ENCODE measurements around the gene ALK.

ALK gene

GRCh38 chr2:29284671-29285070 lies 636.7 kb downstream of the ALK start:
- no peaks in the 10 kb centered on the region for H3K36me3 ChIP-seq (ENCODE audit: control insufficient read depth, insufficient read depth, low read length)
- H3K27ac ChIP-seq (ENCODE audit: insufficient read depth, low read depth, low read length, poor library complexity, severe bottlenecking): no peak overlapping the region
- no peak overlapping the region for H3K4me3 ChIP-seq (ENCODE audit: insufficient read depth, low read depth, low read length)
- WGBS, 2 experiments: 94 to 96% methylated on average over 10 of the region's 10 CpGs
- no peaks in the 10 kb centered on the region for H3K9me3 ChIP-seq (ENCODE audit: control insufficient read depth, low read length)
- H3K27me3 ChIP-seq (ENCODE audit: control insufficient read depth, insufficient read depth, low read length, poor library complexity, severe bottlenecking): no peaks in the 10 kb centered on the region
- peaks cover 11% of the 10 kb centered on the region for H3K4me1 ChIP-seq (ENCODE audit: control insufficient read depth, insufficient read depth, low read length)

- no peak overlapping the region for H3K4me3 ChIP-seq (ENCODE audit: insufficient read depth, low read depth, low read length)
- H3K4me1 ChIP-seq (ENCODE audit: control insufficient read depth, insufficient read depth, low read length): peaks cover 11% of the 10 kb centered on the region
- no peak overlapping the region for H3K27ac ChIP-seq (ENCODE audit: insufficient read depth, low read depth, low read length, poor library complexity, severe bottlenecking)
- 88 to 96% methylated on average over 3 of the region's 3 CpGs for WGBS, 2 experiments
- no peaks in the 10 kb centered on the region for H3K27me3 ChIP-seq (ENCODE audit: control insufficient read depth, insufficient read depth, low read length, poor library complexity, severe bottlenecking)
- H3K36me3 ChIP-seq (ENCODE audit: control insufficient read depth, insufficient read depth, low read length): no peaks in the 10 kb centered on the region
- H3K9me3 ChIP-seq (ENCODE audit: control insufficient read depth, low read length): no peaks in the 10 kb centered on the region
Measured at GRCh38 chr2:29281916-29282247, 639.5 kb downstream of the ALK start.

GRCh38 chr2:29281086-29281915 lies 640.1 kb downstream of the ALK start:
- no peaks in the 10 kb centered on the region for H3K36me3 ChIP-seq (ENCODE audit: control insufficient read depth, insufficient read depth, low read length)
- peaks cover 11% of the 10 kb centered on the region for H3K4me1 ChIP-seq (ENCODE audit: control insufficient read depth, insufficient read depth, low read length)
- no peak overlapping the region for H3K27ac ChIP-seq (ENCODE audit: insufficient read depth, low read depth, low read length, poor library complexity, severe bottlenecking)
- H3K27me3 ChIP-seq (ENCODE audit: control insufficient read depth, insufficient read depth, low read length, poor library complexity, severe bottlenecking): no peaks in the 10 kb centered on the region
- H3K9me3 ChIP-seq (ENCODE audit: control insufficient read depth, low read length): no peaks in the 10 kb centered on the region
- H3K4me3 ChIP-seq (ENCODE audit: insufficient read depth, low read depth, low read length): no peak overlapping the region
- 55 to 56% methylated on average over 15 of the region's 15 CpGs for WGBS, 2 experiments

- H3K4me1 ChIP-seq (ENCODE audit: control insufficient read depth, insufficient read depth, low read length): peaks cover 11% of the 10 kb centered on the region
- WGBS, 2 experiments: 90 to 92% methylated on average over 9 of the region's 9 CpGs
- H3K27ac ChIP-seq (ENCODE audit: insufficient read depth, low read depth, low read length, poor library complexity, severe bottlenecking): no peak overlapping the region
- no peak overlapping the region for H3K4me3 ChIP-seq (ENCODE audit: insufficient read depth, low read depth, low read length)
- no peaks in the 10 kb centered on the region for H3K27me3 ChIP-seq (ENCODE audit: control insufficient read depth, insufficient read depth, low read length, poor library complexity, severe bottlenecking)
- H3K9me3 ChIP-seq (ENCODE audit: control insufficient read depth, low read length): no peaks in the 10 kb centered on the region
- H3K36me3 ChIP-seq (ENCODE audit: control insufficient read depth, insufficient read depth, low read length): no peaks in the 10 kb centered on the region
Measured at GRCh38 chr2:29278966-29279365, 642.4 kb downstream of the ALK start.

GRCh38 chr2:29276151-29276550 lies 645.2 kb downstream of the ALK start:
- H3K27me3 ChIP-seq (ENCODE audit: control insufficient read depth, insufficient read depth, low read length, poor library complexity, severe bottlenecking): no peaks in the 10 kb centered on the region
- H3K4me1 ChIP-seq (ENCODE audit: control insufficient read depth, insufficient read depth, low read length): peaks cover 3% of the 10 kb centered on the region
- no peak overlapping the region for H3K4me3 ChIP-seq (ENCODE audit: insufficient read depth, low read depth, low read length)
- 88 to 89% methylated on average over 3 of the region's 3 CpGs for WGBS, 2 experiments
- no peak overlapping the region for H3K27ac ChIP-seq (ENCODE audit: insufficient read depth, low read depth, low read length, poor library complexity, severe bottlenecking)
- no peaks in the 10 kb centered on the region for H3K36me3 ChIP-seq (ENCODE audit: control insufficient read depth, insufficient read depth, low read length)
- no peaks in the 10 kb centered on the region for H3K9me3 ChIP-seq (ENCODE audit: control insufficient read depth, low read length)

GRCh38 chr2:29275186-29275585 lies 646.2 kb downstream of the ALK start:
- H3K27me3 ChIP-seq (ENCODE audit: control insufficient read depth, insufficient read depth, low read length, poor library complexity, severe bottlenecking): no peaks in the 10 kb centered on the region
- 94 to 98% methylated on average over 4 of the region's 4 CpGs for WGBS, 2 experiments

GRCh38 chr2:29273685-29274611 lies 647.4 kb downstream of the ALK start:
- H3K4me3 ChIP-seq (ENCODE audit: insufficient read depth, low read depth, low read length): no peak overlapping the region
- no peaks in the 10 kb centered on the region for H3K27me3 ChIP-seq (ENCODE audit: control insufficient read depth, insufficient read depth, low read length, poor library complexity, severe bottlenecking)
- no peaks in the 10 kb centered on the region for H3K4me1 ChIP-seq (ENCODE audit: control insufficient read depth, insufficient read depth, low read length)
- H3K27ac ChIP-seq (ENCODE audit: insufficient read depth, low read depth, low read length, poor library complexity, severe bottlenecking): no peak overlapping the region
- no peaks in the 10 kb centered on the region for H3K9me3 ChIP-seq (ENCODE audit: control insufficient read depth, low read length)
- H3K36me3 ChIP-seq (ENCODE audit: control insufficient read depth, insufficient read depth, low read length): no peaks in the 10 kb centered on the region
- WGBS, 2 experiments: 80 to 86% methylated on average over 6 of the region's 6 CpGs

More at GRCh38 chr2:29275186-29275585, 646.2 kb downstream of the ALK start:
- Histone ChIP-seq H3K36me3 (ENCODE audit: control insufficient read depth, insufficient read depth, low read length) (no peaks in the 10 kb centered on the region), H3K27ac (ENCODE audit: insufficient read depth, low read depth, low read length, poor library complexity, severe bottlenecking) (no peak overlapping the region), H3K9me3 (ENCODE audit: control insufficient read depth, low read length) (no peaks in the 10 kb centered on the region), H3K4me1 (ENCODE audit: control insufficient read depth, insufficient read depth, low read length) (no peaks in the 10 kb centered on the region), H3K4me3 (ENCODE audit: insufficient read depth, low read depth, low read length) (no peak overlapping the region)

GRCh38 chr2:29273004-29273684 lies 648.2 kb downstream of the ALK start:
- no peak overlapping the region for H3K27ac ChIP-seq (ENCODE audit: insufficient read depth, low read depth, low read length, poor library complexity, severe bottlenecking)
- no peaks in the 10 kb centered on the region for H3K36me3 ChIP-seq (ENCODE audit: control insufficient read depth, insufficient read depth, low read length)
- H3K27me3 ChIP-seq (ENCODE audit: control insufficient read depth, insufficient read depth, low read length, poor library complexity, severe bottlenecking): no peaks in the 10 kb centered on the region
- H3K4me3 ChIP-seq (ENCODE audit: insufficient read depth, low read depth, low read length): no peak overlapping the region
- no peaks in the 10 kb centered on the region for H3K4me1 ChIP-seq (ENCODE audit: control insufficient read depth, insufficient read depth, low read length)
- no peaks in the 10 kb centered on the region for H3K9me3 ChIP-seq (ENCODE audit: control insufficient read depth, low read length)
- 93% methylated on average over 6 of the region's 6 CpGs for WGBS, 2 experiments

GRCh38 chr2:29272311-29272710 lies 649.1 kb downstream of the ALK start:
- 89% methylated on average over 5 of the region's 5 CpGs for WGBS, 2 experiments
- no peak overlapping the region for H3K27ac ChIP-seq (ENCODE audit: insufficient read depth, low read depth, low read length, poor library complexity, severe bottlenecking)

GRCh38 chr2:29270701-29271121 lies 650.7 kb downstream of the ALK start:
- Histone ChIP-seq H3K4me3 (ENCODE audit: insufficient read depth, low read depth, low read length) (no peak overlapping the region), H3K27me3 (ENCODE audit: control insufficient read depth, insufficient read depth, low read length, poor library complexity, severe bottlenecking) (no peaks in the 10 kb centered on the region), H3K4me1 (ENCODE audit: control insufficient read depth, insufficient read depth, low read length) (no peaks in the 10 kb centered on the region), H3K9me3 (ENCODE audit: control insufficient read depth, low read length) (no peaks in the 10 kb centered on the region), H3K27ac (ENCODE audit: insufficient read depth, low read depth, low read length, poor library complexity, severe bottlenecking) (no peak overlapping the region), H3K36me3 (ENCODE audit: control insufficient read depth, insufficient read depth, low read length) (no peaks in the 10 kb centered on the region)
- WGBS, 2 experiments: 91 to 93% methylated on average over 5 of the region's 5 CpGs

More at GRCh38 chr2:29272311-29272710, 649.1 kb downstream of the ALK start:
- H3K36me3 ChIP-seq (ENCODE audit: control insufficient read depth, insufficient read depth, low read length): no peaks in the 10 kb centered on the region
- H3K9me3 ChIP-seq (ENCODE audit: control insufficient read depth, low read length): no peaks in the 10 kb centered on the region
- H3K27me3 ChIP-seq (ENCODE audit: control insufficient read depth, insufficient read depth, low read length, poor library complexity, severe bottlenecking): no peaks in the 10 kb centered on the region
- no peaks in the 10 kb centered on the region for H3K4me1 ChIP-seq (ENCODE audit: control insufficient read depth, insufficient read depth, low read length)
- no peak overlapping the region for H3K4me3 ChIP-seq (ENCODE audit: insufficient read depth, low read depth, low read length)

Measured in ectodermal cell (in vitro differentiated cells).